GM12872 (cell line): ENCODE measurements around the gene KCP.

Source experiments
- CTCF ChIP-seq: IDR thresholded peaks from 3 replicates; pipeline ENCODE4 v1.5.1; 2011; ENCODE audit warnings: low read depth, mild to moderate bottlenecking, low read length, moderate library complexity; ENCODE audit not compliant: insufficient read depth

Gene KCP

GRCh38 chr7:128948312-128948973 is 37.9 kb upstream of the KCP start:
- TF ChIP-seq CTCF, result no peak

DNA sequence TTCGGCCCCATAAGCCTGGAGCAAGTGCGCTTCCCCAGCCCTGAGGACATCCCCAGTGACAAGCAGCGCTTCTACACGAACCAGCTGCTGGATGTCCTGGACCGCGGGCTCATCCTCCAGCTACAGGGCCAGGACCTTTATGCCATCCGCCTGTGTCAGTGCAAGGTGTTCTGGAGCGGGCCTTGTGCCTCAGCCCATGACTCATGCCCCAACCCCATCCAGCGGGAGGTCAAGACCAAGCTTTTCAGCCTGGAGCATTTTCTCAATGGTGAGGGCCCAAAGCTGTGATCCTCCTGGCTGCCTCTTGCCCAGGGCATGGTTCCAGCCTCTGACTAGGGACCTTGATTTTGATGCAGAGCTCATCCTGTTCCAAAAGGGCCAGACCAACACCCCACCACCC is 37.3 kb upstream of the KCP start:
- TF ChIP-seq CTCF, result no peak

DNA sequence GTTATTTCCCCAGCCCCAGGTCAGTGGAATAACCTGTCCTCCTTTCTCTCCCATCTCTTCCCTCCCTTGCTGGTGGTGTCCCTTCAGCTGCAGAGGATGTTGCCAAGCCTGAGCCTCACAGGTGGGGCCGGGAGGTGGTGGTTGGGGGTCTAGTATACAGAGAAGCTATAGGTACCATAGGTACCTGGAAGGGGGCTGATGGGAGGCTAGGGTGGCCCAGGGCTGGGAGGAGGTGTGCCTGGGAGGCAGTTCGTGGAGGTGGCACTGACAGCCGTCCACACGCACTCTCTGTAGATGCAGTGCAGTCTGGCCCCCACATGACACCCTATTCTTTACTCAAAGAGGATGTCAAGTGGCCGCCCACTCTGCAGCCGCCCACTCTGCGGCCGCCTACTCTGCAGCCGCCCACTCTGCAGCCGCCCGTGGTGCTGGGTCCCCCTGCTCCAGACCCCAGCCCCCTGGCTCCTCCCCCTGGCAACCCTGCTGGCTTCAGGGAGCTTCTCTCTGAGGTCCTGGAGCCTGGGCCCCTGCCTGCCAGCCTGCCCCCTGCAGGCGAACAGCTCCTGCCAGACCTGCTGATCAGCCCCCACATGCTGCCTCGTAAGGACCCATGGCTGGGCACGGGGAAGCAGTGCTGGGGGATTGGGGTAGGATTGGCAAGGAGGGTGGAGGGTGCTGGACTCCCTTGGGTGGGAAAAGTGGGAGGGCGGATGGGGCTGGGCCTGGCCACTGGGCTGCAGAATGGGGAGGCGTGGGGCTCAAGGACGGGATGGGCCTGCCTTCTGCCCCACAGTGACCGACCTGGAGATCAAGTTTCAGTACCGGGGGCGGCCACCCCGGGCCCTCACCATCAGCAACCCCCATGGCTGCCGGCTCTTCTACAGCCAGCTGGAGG is 36.7 kb upstream of the KCP start:
- TF ChIP-seq CTCF, result peak; percentile 44

DNA sequence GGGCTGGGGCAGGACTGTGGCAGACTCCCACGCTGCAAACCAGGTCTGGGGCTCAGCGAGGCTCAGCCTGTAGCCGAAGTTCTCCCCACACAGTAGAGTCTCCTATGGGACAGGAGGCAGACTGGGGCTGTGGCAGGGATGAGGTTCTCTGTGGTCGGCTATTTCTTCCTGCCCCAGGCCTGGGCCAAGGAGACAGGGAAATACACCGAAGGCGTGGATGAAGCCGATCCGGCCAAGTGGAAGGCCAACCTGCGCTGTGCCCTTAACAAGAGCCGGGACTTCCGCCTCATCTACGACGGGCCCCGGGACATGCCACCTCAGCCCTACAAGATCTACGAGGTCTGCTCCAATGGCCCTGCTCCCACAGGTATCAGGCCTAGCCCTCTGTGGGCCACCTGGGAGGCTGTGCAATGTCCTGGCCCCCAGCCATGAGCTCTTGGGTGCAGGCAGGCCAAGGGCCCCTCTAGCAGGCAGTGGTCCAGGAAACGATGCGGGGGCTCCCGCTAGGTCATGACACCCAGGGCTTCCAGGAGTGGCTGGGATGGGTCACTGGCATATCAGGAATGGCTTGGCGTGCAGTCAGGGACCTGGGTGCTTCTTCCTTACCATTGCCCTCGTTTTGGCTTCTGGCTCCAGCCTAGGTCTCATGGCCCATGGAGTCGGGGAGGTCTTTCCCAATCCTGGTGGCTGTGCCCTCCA is 35.3 kb upstream of the KCP start:
- no peak for TF ChIP-seq CTCF

GRCh38 chr7:128944487-128945236 is 34.2 kb upstream of the KCP start:
- TF ChIP-seq CTCF, result no peak

GRCh38 chr7:128941946-128942526 is 31.5 kb upstream of the KCP start:
- no peak for TF ChIP-seq CTCF
